ENCODE results near the gene SIPA1L3. TPM values are rescaled to one million over a fixed set of nuclear protein-coding genes. Genes with fewer than 3 reads are reported as not detected.

Gene SIPA1L3
- polyA plus RNA-seq, 1 of the 3 experiments (the other 2 are of a cell fraction): 11.6 TPM

DNA sequence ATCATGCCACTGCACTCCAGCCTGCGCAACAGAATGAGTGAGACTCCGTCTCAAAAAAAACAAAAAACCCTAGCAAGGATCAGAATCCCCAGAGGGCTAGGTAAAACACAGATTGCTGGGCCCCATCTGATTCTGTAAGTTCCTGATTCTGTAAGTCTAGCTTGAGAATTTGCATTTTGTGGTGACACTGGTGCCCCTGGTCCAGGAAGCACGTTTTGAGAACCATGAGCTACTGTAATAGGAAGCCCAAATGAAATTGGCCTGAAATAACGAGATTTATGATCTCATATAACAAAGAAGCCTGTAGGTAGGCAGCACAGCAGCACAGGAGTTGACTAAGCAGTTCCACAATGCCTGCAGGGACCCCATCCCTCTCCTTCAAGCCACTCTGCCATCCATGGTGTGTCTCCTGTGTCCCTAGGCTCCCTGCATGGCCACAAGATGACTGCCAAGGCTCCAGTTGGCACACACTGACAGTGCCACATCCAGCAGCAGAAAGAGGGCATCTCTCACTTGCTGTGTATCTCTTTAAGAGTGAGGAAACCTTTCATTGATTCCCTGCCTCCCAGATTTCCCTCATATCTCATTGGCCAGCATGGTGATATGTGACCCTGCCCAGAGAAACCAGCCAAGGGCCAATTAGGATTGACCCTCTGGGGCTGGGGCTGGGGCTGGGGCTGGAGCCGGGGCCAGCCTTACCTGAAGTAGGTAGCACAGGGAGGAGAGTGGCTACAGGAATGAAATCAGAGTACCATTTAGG, 21.7 kb downstream of the SIPA1L3 start:
- Histone ChIP-seq H3K9me2 (no peaks in the 10 kb centered on the region), H4K20me1 (ENCODE audit: insufficient read depth) (peaks cover 22% of the 10 kb centered on the region), H3K9me3 (no peaks in the 10 kb centered on the region), H2AFZ (ENCODE audit: low read depth) (no peak overlapping the region), H3F3A (replicated peaks; ENCODE audit: insufficient read depth) (peaks cover 13% of the 10 kb centered on the region), H3K36me3 (replicated peaks in 1 of 2; ENCODE audit: control insufficient read depth in 1 of 2, insufficient read depth in 2 of 2, low read length in 1 of 2) (peaks cover 0 to 6% of the 10 kb centered on the region in 2 experiments), H3K4me1 (ENCODE audit: control insufficient read depth in 1 of 2, insufficient read depth in 2 of 2, low read depth in 1 of 2, low read length in 1 of 2) (peaks cover 4 to 11% of the 10 kb centered on the region in 2 experiments; a peak in 2 of 4 replicates), H3K27ac (ENCODE audit: low read depth in 2 of 2, low read length in 1 of 2) (no peak overlapping the region), H3K9ac (no peak overlapping the region), H3K4me3 (ENCODE audit: low read depth in 2 of 2, low read length in 1 of 2) (no peak overlapping the region), H3K27me3 (ENCODE audit: insufficient read depth) (no peaks in the 10 kb centered on the region), H3K4me2 (no peak overlapping the region), H3K79me2 (ENCODE audit: insufficient read depth) (peaks cover 98% of the 10 kb centered on the region)
- CTCF ChIA-PET: interaction anchor here (0.5 to 2.7 kb wide), 3 partner anchors 26 to 261 kb away, joined by 3 to 10 read pairs (median 3); no protein-coding TSS in a partner anchor
- POLR2A ChIA-PET: no interaction called here
- no peak for DNase-seq
- TF ChIP-seq JUND (IDR thresholded peaks at IDR 0.05): no peak
- no peak for TF ChIP-seq NFIC (IDR thresholded peaks at IDR 0.05; ENCODE audit: borderline replicate concordance)
- no peak for TF ChIP-seq TAF1 (IDR thresholded peaks at IDR 0.05; ENCODE audit: borderline replicate concordance, low read depth, low read length)
- no peak for TF ChIP-seq GABPA (IDR thresholded peaks at IDR 0.05; ENCODE audit: low read depth)
- no peak for TF ChIP-seq NRF1 (IDR thresholded peaks at IDR 0.05; ENCODE audit: low read depth, low read length)
- TF ChIP-seq RXRA (IDR thresholded peaks at IDR 0.05; ENCODE audit: borderline replicate concordance, low read depth): no peak
- TF ChIP-seq SIN3A (IDR thresholded peaks at IDR 0.05; ENCODE audit: borderline replicate concordance, low read depth, low read length): no peak
- TF ChIP-seq, protein P1, sequence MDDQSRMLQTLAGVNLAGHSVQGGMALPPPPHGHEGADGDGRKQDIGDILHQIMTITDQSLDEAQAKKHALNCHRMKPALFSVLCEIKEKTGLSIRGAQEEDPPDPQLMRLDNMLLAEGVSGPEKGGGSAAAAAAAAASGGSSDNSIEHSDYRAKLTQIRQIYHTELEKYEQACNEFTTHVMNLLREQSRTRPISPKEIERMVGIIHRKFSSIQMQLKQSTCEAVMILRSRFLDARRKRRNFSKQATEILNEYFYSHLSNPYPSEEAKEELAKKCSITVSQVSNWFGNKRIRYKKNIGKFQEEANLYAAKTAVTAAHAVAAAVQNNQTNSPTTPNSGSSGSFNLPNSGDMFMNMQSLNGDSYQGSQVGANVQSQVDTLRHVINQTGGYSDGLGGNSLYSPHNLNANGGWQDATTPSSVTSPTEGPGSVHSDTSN (IDR thresholded peaks at IDR 0.05): no peak
- TF ChIP-seq, protein P2, sequence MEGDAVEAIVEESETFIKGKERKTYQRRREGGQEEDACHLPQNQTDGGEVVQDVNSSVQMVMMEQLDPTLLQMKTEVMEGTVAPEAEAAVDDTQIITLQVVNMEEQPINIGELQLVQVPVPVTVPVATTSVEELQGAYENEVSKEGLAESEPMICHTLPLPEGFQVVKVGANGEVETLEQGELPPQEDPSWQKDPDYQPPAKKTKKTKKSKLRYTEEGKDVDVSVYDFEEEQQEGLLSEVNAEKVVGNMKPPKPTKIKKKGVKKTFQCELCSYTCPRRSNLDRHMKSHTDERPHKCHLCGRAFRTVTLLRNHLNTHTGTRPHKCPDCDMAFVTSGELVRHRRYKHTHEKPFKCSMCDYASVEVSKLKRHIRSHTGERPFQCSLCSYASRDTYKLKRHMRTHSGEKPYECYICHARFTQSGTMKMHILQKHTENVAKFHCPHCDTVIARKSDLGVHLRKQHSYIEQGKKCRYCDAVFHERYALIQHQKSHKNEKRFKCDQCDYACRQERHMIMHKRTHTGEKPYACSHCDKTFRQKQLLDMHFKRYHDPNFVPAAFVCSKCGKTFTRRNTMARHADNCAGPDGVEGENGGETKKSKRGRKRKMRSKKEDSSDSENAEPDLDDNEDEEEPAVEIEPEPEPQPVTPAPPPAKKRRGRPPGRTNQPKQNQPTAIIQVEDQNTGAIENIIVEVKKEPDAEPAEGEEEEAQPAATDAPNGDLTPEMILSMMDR (IDR thresholded peaks at IDR 0.05): no peak
- TF ChIP-seq ELF1 (IDR thresholded peaks at IDR 0.05): no peak
- no peak for TF ChIP-seq CHD2 (IDR thresholded peaks at IDR 0.05; ENCODE audit: low read length, partially characterized antibody)
- no peak for TF ChIP-seq TCF12 (IDR thresholded peaks at IDR 0.05)
- TF ChIP-seq RFX5 (IDR thresholded peaks at IDR 0.05; ENCODE audit: low read length): no peak
- no peak for TF ChIP-seq GATA2 (CRISPR knock-in tag; IDR thresholded peaks at IDR 0.05)
- no peak for TF ChIP-seq MEF2A (IDR thresholded peaks at IDR 0.05; ENCODE audit: borderline replicate concordance, low read depth)
- TF ChIP-seq RAD21 (IDR thresholded peaks at IDR 0.05; ENCODE audit: low read length): no peak
- no peak for TF ChIP-seq FOSL2 (IDR thresholded peaks at IDR 0.05; ENCODE audit: borderline replicate concordance, low read depth)
- no peak for TF ChIP-seq FOXM1 (IDR thresholded peaks at IDR 0.05; ENCODE audit: low read depth)
- TF ChIP-seq, protein P3, sequence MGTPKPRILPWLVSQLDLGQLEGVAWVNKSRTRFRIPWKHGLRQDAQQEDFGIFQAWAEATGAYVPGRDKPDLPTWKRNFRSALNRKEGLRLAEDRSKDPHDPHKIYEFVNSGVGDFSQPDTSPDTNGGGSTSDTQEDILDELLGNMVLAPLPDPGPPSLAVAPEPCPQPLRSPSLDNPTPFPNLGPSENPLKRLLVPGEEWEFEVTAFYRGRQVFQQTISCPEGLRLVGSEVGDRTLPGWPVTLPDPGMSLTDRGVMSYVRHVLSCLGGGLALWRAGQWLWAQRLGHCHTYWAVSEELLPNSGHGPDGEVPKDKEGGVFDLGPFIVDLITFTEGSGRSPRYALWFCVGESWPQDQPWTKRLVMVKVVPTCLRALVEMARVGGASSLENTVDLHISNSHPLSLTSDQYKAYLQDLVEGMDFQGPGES (IDR thresholded peaks at IDR 0.05; ENCODE audit: low read depth, low read length): no peak
- no peak for TF ChIP-seq TEAD4 (IDR thresholded peaks at IDR 0.05; ENCODE audit: borderline replicate concordance, insufficient read depth)
- WGBS (ENCODE audit: low lambda C conversion rate): 68% methylated on average over 5 of the region's 5 CpGs

Measured in SK-N-SH (cell line).